ENCODE data around the gene HESX1. TPM values are rescaled to one million over a fixed set of nuclear protein-coding genes. Genes with fewer than 3 reads are reported as not detected.

The HESX1 gene
- total and polyA plus RNA-seq, 9 of the 15 experiments (the other 6 are each of a cell fraction or from before 2014, with no cell fraction given) = 0.16 to 1.2 (median 0.76) TPM

DNA sequence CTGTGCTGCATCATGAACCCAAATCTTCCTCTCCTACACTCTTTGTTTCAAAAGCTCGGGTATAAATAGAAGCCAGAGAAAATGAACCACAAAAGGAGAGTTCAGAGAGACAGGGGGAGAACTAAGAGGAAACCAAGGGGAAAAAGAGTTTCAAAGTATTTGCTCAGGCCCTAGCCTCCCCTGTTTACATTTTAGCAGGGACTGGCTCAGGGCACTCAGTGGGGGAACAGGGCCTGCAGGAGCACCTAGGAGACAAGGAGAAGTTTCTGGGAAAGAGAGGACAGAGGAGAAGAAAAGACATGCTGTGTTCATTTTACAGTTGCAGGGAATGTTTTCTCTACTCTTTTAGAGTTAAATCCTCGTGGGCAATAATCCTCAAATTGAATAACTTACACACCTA is 26.1 kb downstream of the HESX1 start:
- TF ChIP-seq FOXP4 (CRISPR knock-in tag; IDR thresholded peaks at IDR 0.05; ENCODE audit: borderline replicate concordance) = no peak
- TF ChIP-seq MYBL2 (IDR thresholded peaks at IDR 0.05; ENCODE audit: low read depth) = no peak
- TF ChIP-seq MYBL2 (CRISPR knock-in tag; IDR thresholded peaks at IDR 0.05; ENCODE audit: borderline replicate concordance) = no peak
- no peak for TF ChIP-seq CTBP1 (IDR thresholded peaks at IDR 0.05; ENCODE audit: borderline replicate concordance)
- TF ChIP-seq, protein P1, sequence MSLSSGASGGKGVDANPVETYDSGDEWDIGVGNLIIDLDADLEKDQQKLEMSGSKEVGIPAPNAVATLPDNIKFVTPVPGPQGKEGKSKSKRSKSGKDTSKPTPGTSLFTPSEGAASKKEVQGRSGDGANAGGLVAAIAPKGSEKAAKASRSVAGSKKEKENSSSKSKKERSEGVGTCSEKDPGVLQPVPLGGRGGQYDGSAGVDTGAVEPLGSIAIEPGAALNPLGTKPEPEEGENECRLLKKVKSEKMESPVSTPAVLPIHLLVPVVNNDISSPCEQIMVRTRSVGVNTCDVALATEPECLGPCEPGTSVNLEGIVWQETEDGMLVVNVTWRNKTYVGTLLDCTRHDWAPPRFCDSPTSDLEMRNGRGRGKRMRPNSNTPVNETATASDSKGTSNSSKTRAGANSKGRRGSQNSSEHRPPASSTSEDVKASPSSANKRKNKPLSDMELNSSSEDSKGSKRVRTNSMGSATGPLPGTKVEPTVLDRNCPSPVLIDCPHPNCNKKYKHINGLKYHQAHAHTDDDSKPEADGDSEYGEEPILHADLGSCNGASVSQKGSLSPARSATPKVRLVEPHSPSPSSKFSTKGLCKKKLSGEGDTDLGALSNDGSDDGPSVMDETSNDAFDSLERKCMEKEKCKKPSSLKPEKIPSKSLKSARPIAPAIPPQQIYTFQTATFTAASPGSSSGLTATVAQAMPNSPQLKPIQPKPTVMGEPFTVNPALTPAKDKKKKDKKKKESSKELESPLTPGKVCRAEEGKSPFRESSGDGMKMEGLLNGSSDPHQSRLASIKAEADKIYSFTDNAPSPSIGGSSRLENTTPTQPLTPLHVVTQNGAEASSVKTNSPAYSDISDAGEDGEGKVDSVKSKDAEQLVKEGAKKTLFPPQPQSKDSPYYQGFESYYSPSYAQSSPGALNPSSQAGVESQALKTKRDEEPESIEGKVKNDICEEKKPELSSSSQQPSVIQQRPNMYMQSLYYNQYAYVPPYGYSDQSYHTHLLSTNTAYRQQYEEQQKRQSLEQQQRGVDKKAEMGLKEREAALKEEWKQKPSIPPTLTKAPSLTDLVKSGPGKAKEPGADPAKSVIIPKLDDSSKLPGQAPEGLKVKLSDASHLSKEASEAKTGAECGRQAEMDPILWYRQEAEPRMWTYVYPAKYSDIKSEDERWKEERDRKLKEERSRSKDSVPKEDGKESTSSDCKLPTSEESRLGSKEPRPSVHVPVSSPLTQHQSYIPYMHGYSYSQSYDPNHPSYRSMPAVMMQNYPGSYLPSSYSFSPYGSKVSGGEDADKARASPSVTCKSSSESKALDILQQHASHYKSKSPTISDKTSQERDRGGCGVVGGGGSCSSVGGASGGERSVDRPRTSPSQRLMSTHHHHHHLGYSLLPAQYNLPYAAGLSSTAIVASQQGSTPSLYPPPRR (CRISPR knock-in tag; IDR thresholded peaks at IDR 0.05; ENCODE audit: borderline replicate concordance) = no peak
- Histone ChIP-seq H3K9me3 (replicated peaks; ENCODE audit: control insufficient read depth, insufficient read depth, low read depth, low read length) (no peaks in the 10 kb centered on the region), H3K4me3 (no peak overlapping the region), H2AFZ (ENCODE audit: low read depth, low read length) (no peak overlapping the region), H3K9ac (ENCODE audit: insufficient read depth in 1 of 2, low read depth in 2 of 2, low read length in 2 of 2) (no peak overlapping the region), H3K4me1 (replicated peaks in 1 of 2; ENCODE audit: control insufficient read depth in 2 of 2, insufficient read depth in 2 of 2, low read length in 2 of 2) (peaks cover 0 to 8% of the 10 kb centered on the region in 2 experiments; a peak in 2 of 5 replicates), H3K27me3 (ENCODE audit: control insufficient read depth in 2 of 2, insufficient read depth in 2 of 2, low read length in 2 of 2) (peaks cover 0 to 20% of the 10 kb centered on the region in 2 experiments; a peak in 4 of 5 replicates), H3K4me2 (ENCODE audit: insufficient read depth, low read length) (no peak overlapping the region), H4K20me1 (replicated peaks; ENCODE audit: control insufficient read depth, insufficient read depth, low read length) (no peaks in the 10 kb centered on the region), H3K27ac (ENCODE audit: extremely low read depth, low read depth, low read length) (no peak overlapping the region), H3K36me3 (ENCODE audit: control insufficient read depth, insufficient read depth, low read length) (no peaks in the 10 kb centered on the region), H3K9me1 (ENCODE audit: control insufficient read depth, insufficient read depth, low read length) (no peaks in the 10 kb centered on the region), H3K79me2 (ENCODE audit: control insufficient read depth, insufficient read depth, low read length) (no peaks in the 10 kb centered on the region)
- ATAC-seq (no peak), FAIRE-seq (no peak), DNase-seq (ENCODE audit: extremely low read depth in 1 of 4, low spot score in 3 of 4) (no peak)
- ChIA-PET CTCF (ENCODE audit: low intra/inter-chr PET ratio) (no interaction called here), POLR2A (interaction anchor here (0.6 kb wide), 1 partner anchor 63 kb away, joined by 3 read pairs; no protein-coding TSS in a partner anchor)
- 0% methylated on average over 2 of the region's 2 CpGs for WGBS (ENCODE audit: insufficient coverage, low coverage, missing lambda C conversion rate)
- no TSS peak for BruUV-seq (replicated peaks)
- intact Hi-C loops (cut with micrococcal nuclease) (loop anchor here (10.0 kb wide), 1 partner anchor 221 kb away; no protein-coding TSS in a partner anchor), in situ Hi-C loops (cut with MboI) (no loop called here)
